Measurements from ENCODE around the gene PER3.

- TF ChIP-seq ZNF331 (CRISPR knock-in tag; IDR thresholded peaks at IDR 0.05) (no peak), ZBTB43 (CRISPR knock-in tag; conservative IDR thresholded peaks at IDR 0.05) (no peak), POGK (CRISPR knock-in tag; conservative IDR thresholded peaks at IDR 0.05) (no peak), CEBPB (IDR thresholded peaks at IDR 0.05; ENCODE audit: borderline replicate concordance, low read depth, low read length) (no peak), MAFK (conservative IDR thresholded peaks at IDR 0.05 in 1 of 2, IDR thresholded peaks at IDR 0.05 in 1 of 2; ENCODE audit: low read length in 2 of 2) (no peak), TCF7 (IDR thresholded peaks at IDR 0.05; ENCODE audit: low read depth) (no peak), TAF15 (IDR thresholded peaks at IDR 0.05; ENCODE audit: low read depth, low read length, poor library complexity, severe bottlenecking) (no peak), EZH2 (conservative IDR thresholded peaks at IDR 0.05; ENCODE audit: low read depth, low read length) (no peak), POLR2A (IDR thresholded peaks at IDR 0.05; ENCODE audit: insufficient read depth in 1 of 2, low read depth in 2 of 2, low read length in 2 of 2) (no peak), TBP (CRISPR knock-in tag; IDR thresholded peaks at IDR 0.05) (no peak), ZNF343 (CRISPR knock-in tag; IDR thresholded peaks at IDR 0.05) (no peak)
- TF ChIP-seq, protein P1, sequence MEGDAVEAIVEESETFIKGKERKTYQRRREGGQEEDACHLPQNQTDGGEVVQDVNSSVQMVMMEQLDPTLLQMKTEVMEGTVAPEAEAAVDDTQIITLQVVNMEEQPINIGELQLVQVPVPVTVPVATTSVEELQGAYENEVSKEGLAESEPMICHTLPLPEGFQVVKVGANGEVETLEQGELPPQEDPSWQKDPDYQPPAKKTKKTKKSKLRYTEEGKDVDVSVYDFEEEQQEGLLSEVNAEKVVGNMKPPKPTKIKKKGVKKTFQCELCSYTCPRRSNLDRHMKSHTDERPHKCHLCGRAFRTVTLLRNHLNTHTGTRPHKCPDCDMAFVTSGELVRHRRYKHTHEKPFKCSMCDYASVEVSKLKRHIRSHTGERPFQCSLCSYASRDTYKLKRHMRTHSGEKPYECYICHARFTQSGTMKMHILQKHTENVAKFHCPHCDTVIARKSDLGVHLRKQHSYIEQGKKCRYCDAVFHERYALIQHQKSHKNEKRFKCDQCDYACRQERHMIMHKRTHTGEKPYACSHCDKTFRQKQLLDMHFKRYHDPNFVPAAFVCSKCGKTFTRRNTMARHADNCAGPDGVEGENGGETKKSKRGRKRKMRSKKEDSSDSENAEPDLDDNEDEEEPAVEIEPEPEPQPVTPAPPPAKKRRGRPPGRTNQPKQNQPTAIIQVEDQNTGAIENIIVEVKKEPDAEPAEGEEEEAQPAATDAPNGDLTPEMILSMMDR (CRISPR knock-in tag; IDR thresholded peaks at IDR 0.05): no peak
- TF ChIP-seq, protein P2, sequence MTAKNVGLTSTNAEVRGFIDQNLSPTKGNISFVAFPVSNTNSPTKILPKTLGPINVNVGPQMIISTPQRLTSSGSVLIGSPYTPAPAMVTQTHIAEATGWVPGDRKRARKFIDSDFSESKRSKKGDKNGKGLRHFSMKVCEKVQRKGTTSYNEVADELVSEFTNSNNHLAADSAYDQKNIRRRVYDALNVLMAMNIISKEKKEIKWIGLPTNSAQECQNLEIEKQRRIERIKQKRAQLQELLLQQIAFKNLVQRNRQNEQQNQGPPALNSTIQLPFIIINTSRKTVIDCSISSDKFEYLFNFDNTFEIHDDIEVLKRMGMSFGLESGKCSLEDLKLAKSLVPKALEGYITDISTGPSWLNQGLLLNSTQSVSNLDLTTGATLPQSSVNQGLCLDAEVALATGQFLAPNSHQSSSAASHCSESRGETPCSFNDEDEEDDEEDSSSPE (CRISPR knock-in tag; IDR thresholded peaks at IDR 0.05): no peak
These were observed 40.7 kb upstream of the PER3 start for GRCh38 chr1:7743346-7743745.
